Measurements from ENCODE around the gene PDE6A.

DNA sequence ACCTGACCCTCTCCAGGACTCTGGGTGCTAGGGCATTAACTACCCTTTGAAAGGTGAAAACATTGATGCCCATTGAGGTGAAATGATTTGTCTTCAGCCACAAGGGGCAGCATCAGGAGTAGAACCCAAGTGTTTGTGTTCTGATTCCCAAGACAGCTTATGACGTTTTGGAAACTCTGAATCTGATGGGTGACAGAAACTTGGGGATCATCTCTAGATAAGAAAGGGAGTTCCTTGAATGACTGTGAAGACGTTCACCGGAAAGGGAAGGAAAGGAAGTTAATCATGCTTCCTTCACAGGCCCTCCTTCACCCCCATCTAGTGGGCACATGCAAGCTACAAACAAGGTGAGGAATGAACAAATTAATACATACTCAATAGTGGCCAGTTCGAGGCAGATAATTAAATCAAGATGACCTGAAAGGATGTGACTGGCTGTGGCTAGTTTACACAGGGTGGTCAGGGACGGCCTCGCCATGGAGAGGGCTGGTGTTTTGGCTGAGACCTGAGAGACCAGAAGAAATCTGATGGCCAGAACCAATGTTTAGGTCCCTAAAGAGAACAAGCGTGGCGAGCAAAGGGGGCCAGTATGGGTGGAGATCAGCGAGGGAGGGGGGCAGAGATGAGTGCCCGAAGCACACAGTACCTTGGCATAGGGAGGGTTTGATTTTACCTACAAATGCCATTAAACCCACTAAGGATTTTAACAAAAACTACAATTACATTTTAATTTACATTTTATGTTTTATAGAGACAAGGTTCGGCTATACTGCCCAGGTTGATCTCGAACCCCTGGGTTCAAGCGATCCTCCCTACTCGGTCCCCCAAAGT, 15.0 kb upstream of the PDE6A start:
- TF ChIP-seq MYC (IDR thresholded peaks at IDR 0.05; ENCODE audit: low read depth, low read length) (peak; percentile 48; the same call in 1 of the 2 replicates), MYC (CRISPR knock-in tag; IDR thresholded peaks at IDR 0.05; ENCODE audit: borderline replicate concordance, low read depth) (no peak)
- TF ChIP-seq, protein P1, sequence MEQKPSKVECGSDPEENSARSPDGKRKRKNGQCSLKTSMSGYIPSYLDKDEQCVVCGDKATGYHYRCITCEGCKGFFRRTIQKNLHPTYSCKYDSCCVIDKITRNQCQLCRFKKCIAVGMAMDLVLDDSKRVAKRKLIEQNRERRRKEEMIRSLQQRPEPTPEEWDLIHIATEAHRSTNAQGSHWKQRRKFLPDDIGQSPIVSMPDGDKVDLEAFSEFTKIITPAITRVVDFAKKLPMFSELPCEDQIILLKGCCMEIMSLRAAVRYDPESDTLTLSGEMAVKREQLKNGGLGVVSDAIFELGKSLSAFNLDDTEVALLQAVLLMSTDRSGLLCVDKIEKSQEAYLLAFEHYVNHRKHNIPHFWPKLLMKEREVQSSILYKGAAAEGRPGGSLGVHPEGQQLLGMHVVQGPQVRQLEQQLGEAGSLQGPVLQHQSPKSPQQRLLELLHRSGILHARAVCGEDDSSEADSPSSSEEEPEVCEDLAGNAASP (IDR thresholded peaks at IDR 0.05), result no peak
